Gastroesophageal sphincter (tissue), 4 donors: ENCODE measurements around the gene PTPN1. TPM values are rescaled to one million over a fixed set of nuclear protein-coding genes. Genes with fewer than 3 reads are reported as not detected.
A peak's percentile ranks its signal among the peaks of the same experiment; 100 is the strongest.
"Not testable (repeated sequence)": the region's sequence is repeated elsewhere in the genome, so short reads cannot be mapped to it uniquely, and the experiment has no call there.

Experiments used
- ATAC-seq: fragments of 150-250 bp; one replicate; pipeline ENCODE4 v1.9.1; 2016; ENCODE audit warnings: mild to moderate bottlenecking, moderate library complexity
- H3K27ac ChIP-seq, 4 donors: fragments of 200-600 bp; sonication (generic) in 3 of 4; 1 replicate in 3 of 4; 2 replicates in 1 of 4; pipeline ENCODE4 v1.5.1; 2016 to 2019
- H3K27me3 ChIP-seq: fragments of 200-600 bp; sonication (generic); one replicate; pipeline ENCODE4 v1.5.1; 2019
- H3K36me3 ChIP-seq, 2 donors: fragments of 200-600 bp; sonication (generic); one replicate each; pipeline ENCODE4 v1.5.1; 2019; ENCODE audit warnings: control low read depth in 1 of 2
- H3K4me1 ChIP-seq, 3 donors: fragments of 200-600 bp; sonication (generic); 1 replicate in 2 of 3; 2 replicates in 1 of 3; pipeline ENCODE4 v1.5.1; 2016 to 2019; ENCODE audit warnings: control low read depth in 2 of 3
- H3K4me3 ChIP-seq, 2 donors: fragments of 200-600 bp; sonication (generic); one replicate each; pipeline ENCODE4 v1.5.1; 2019; ENCODE audit warnings: mild to moderate bottlenecking in 1 of 2, moderate library complexity in 1 of 2
- H3K9me3 ChIP-seq, 3 donors: fragments of 200-600 bp; sonication (generic); one replicate each; pipeline ENCODE4 v1.5.1; 2017 to 2019; ENCODE audit warnings: control low read depth in 2 of 3
- CTCF ChIP-seq, 4 experiments: fragments of 200-600 bp in 2 of 4; fragments of 450-650 bp in 2 of 4; sonication (generic) in 1 of 4; IDR thresholded peaks; one replicate each; pipeline ENCODE4 v1.5.1; 2017 to 2019; ENCODE audit warnings: antibody characterized with exemption in 4 of 4, mild to moderate bottlenecking in 2 of 4, moderate library complexity in 2 of 4
- EP300 ChIP-seq: sonication (generic); formaldehyde crosslinking; IDR thresholded peaks from one replicate; pipeline ENCODE4 v1.6.1; 2017; ENCODE audit warnings: antibody characterized with exemption, mild to moderate bottlenecking
- POLR2A ChIP-seq, 2 donors: fragments of 450-650 bp; IDR thresholded peaks; one replicate each; pipeline ENCODE4 v1.6.1; 2017; ENCODE audit warnings: antibody characterized with exemption in 2 of 2, mild to moderate bottlenecking in 2 of 2, moderate library complexity in 1 of 2
- POLR2AphosphoS5 ChIP-seq: sonication (generic); formaldehyde crosslinking; IDR thresholded peaks from one replicate; pipeline ENCODE4 v1.6.1; 2017; ENCODE audit warnings: antibody characterized with exemption
- WGBS, 2 donors: methylation state at CpG; one replicate each; pipeline ENCODE4 v1.1.5; 2018; ENCODE audit warnings: low coverage in 1 of 2; 5-methylcytosine and 5-hydroxymethylcytosine counted together
- total RNA-seq, 4 donors: library from RNA; depleted of rRNA; stranded (reverse); fragments of >200 nt; gene quantifications; one replicate each; pipeline ENCODE4 v1.1.0, GENCODE V29; 2016

The PTPN1 gene
- total RNA-seq, 4 donors from 2014 or later = 27.6 to 43.6 (median 38.4) TPM

- no peak overlapping the region for H3K4me3 ChIP-seq
- no peaks in the 10 kb centered on the region for H3K9me3 ChIP-seq
- TF ChIP-seq CTCF (IDR thresholded peaks at IDR 0.05) (no peak), POLR2AphosphoS5 (no peak), EP300 (no peak)
- peaks cover 5 to 16% (median 5%) of the 10 kb centered on the region in 3 donors for H3K4me1 ChIP-seq
- no peaks in the 10 kb centered on the region for H3K27me3 ChIP-seq
- H3K27ac ChIP-seq = no peak overlapping the region
- WGBS, 2 donors = 87 to 89% methylated on average over 11 of the region's 12 CpGs
- H3K36me3 ChIP-seq = no peaks in the 10 kb centered on the region
- no peak for ATAC-seq
These were observed 37.2 kb upstream of the PTPN1 start for GRCh38 chr20:50472693-50473664.

DNA sequence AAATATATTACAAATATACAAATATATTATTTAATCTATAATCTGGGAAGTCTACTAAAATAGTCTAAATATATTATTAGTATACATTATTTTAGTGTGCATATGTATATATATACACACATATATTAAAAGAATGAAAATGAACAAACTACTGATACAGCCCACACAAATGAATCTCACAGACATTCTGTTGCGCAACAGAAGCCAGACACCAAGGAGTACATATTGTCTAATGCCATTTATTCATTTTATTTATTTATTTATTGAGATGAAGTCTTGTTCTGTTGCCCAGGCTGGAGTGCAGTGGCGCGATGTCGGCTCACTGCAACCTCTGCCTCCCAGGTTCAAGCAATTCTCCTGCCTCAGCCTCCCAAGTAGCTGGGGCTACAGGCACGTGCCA lies 35.8 kb upstream of the PTPN1 start:
- 87 to 100% methylated on average over 1 to 4 of the region's 5 CpGs for WGBS, 2 donors
- not testable (repeated sequence) for H3K27ac ChIP-seq, ATAC-seq, H3K4me3 ChIP-seq, H3K27me3 ChIP-seq, H3K9me3 ChIP-seq, H3K36me3 ChIP-seq
- peaks cover 5 to 23% (median 5%) of the 10 kb centered on the region in 3 donors for H3K4me1 ChIP-seq

- no peaks in the 10 kb centered on the region for H3K27me3 ChIP-seq
- TF ChIP-seq POLR2A (IDR thresholded peaks at IDR 0.05) (no peak), POLR2AphosphoS5 (peak; percentile 10)
- H3K27ac ChIP-seq = peak overlapping the region; percentile 20 to 68 (median 49)
- no peaks in the 10 kb centered on the region for H3K9me3 ChIP-seq
- H3K36me3 ChIP-seq = no peaks in the 10 kb centered on the region
- WGBS, 2 donors = 10 to 32% methylated on average over 6 to 7 of the region's 14 CpGs
- peak; percentile 45 for ATAC-seq
- H3K4me3 ChIP-seq = no peak overlapping the region
- H3K4me1 ChIP-seq = peaks cover 5 to 23% (median 5%) of the 10 kb centered on the region in 3 donors
These were observed 34.4 kb upstream of the PTPN1 start for GRCh38 chr20:50475681-50476292.

GRCh38 chr20:50477239-50477872 lies 32.8 kb upstream of the PTPN1 start:
- H3K27ac ChIP-seq = no peak overlapping the region
- TF ChIP-seq POLR2AphosphoS5 (no peak), EP300 (no peak), CTCF (IDR thresholded peaks at IDR 0.05) (no peak), POLR2A (IDR thresholded peaks at IDR 0.05) (no peak)
- H3K4me3 ChIP-seq = no peak overlapping the region
- H3K27me3 ChIP-seq = no peaks in the 10 kb centered on the region
- no peaks in the 10 kb centered on the region for H3K36me3 ChIP-seq
- H3K9me3 ChIP-seq = no peaks in the 10 kb centered on the region
- ATAC-seq = no peak
- WGBS, 2 donors = 98 to 100% methylated on average over 4 of the region's 5 CpGs
- peaks cover 5 to 23% (median 5%) of the 10 kb centered on the region in 3 donors for H3K4me1 ChIP-seq

GRCh38 chr20:50478162-50478990 lies 31.8 kb upstream of the PTPN1 start:
- 51 to 55% methylated on average over 11 to 15 of the region's 22 CpGs for WGBS, 2 donors
- TF ChIP-seq POLR2A (IDR thresholded peaks at IDR 0.05) = no peak
- TF ChIP-seq CTCF (IDR thresholded peaks at IDR 0.05) = peak; percentile 29 to 70 (median 58)
- H3K27ac ChIP-seq = no peak overlapping the region
- H3K27me3 ChIP-seq = no peaks in the 10 kb centered on the region
- no peak overlapping the region for H3K4me3 ChIP-seq
- H3K4me1 ChIP-seq = peaks cover 5 to 31% (median 5%) of the 10 kb centered on the region in 3 donors
- H3K9me3 ChIP-seq = no peaks in the 10 kb centered on the region
- peak; percentile 73 for ATAC-seq
- no peaks in the 10 kb centered on the region for H3K36me3 ChIP-seq
